Body of pancreas (tissue), 4 donors: ENCODE data around the gene CCDC106. TPM values are rescaled to one million over a fixed set of nuclear protein-coding genes. Genes with fewer than 3 reads are reported as not detected.

Experiments used
- ATAC-seq: fragments of 150-250 bp; one replicate; pipeline ENCODE4 v1.9.1; 2016
- DNase-seq, 4 donors: peaks; one replicate each; pipeline ENCODE4 v3.0.0-alpha.2; 2019
- H3K27ac ChIP-seq, 4 donors: fragments of 200-600 bp; sonication (generic); 1 replicate in 3 of 4; 2 replicates in 1 of 4; pipeline versions ENCODE4 v1.5.1 to v1.6.1; 2016 to 2019; ENCODE audit warnings: mild to moderate bottlenecking in 1 of 4, mixed read lengths in 1 of 4, moderate library complexity in 1 of 4
- H3K27me3 ChIP-seq, 2 donors: fragments of 200-600 bp; sonication (generic); one replicate each; pipeline ENCODE4 v1.6.0; 2016; ENCODE audit warnings: mild to moderate bottlenecking in 1 of 2
- H3K36me3 ChIP-seq, 2 donors: fragments of 200-600 bp; sonication (generic); replicated peaks in 1 of 2; 2 replicates each; pipeline ENCODE4 v1.5.1; 2016; ENCODE audit warnings: low read depth in 2 of 2; ENCODE audit not compliant: insufficient read depth in 1 of 2
- H3K4me1 ChIP-seq: fragments of 200-600 bp; sonication (generic); one replicate; pipeline ENCODE4 v1.6.0; 2016
- H3K4me3 ChIP-seq, 2 donors: fragments of 200-600 bp; sonication (generic); 1 replicate in 1 of 2; 2 replicates in 1 of 2; pipeline ENCODE4 v1.5.1; 2016 to 2019
- H3K9me3 ChIP-seq, 3 donors: fragments of 200-600 bp; sonication (generic); 1 replicate in 2 of 3; 2 replicates in 1 of 3; pipeline ENCODE4 v1.5.1; 2016
- POLR2A ChIP-seq, 3 donors: fragments of 450-650 bp; IDR thresholded peaks; one replicate each; pipeline ENCODE4 v1.6.1; 2016; ENCODE audit warnings: antibody characterized with exemption in 3 of 3, mild to moderate bottlenecking in 2 of 3
- WGBS, 2 donors: methylation state at CpG; one replicate each; pipeline ENCODE4 v1.1.5; 2017; 5-methylcytosine and 5-hydroxymethylcytosine counted together
- intact Hi-C: fragments of 100-400 bp; cut with DNase I; formaldehyde crosslinking; loops from one replicate; pipeline ENCODE4 v1.15.1; 2023
- total RNA-seq, 2 donors: library from RNA; depleted of rRNA; stranded (reverse); fragments of >200 nt; gene quantifications; one replicate each; pipeline ENCODE4 v1.1.0, GENCODE V29; 2016
- TF ChIP-seq, protein P1 (sequence below), 7 experiments: fragments of 450-650 bp in 4 of 7; fragments of 200-600 bp in 3 of 7; sonication (generic) in 3 of 7; IDR thresholded peaks; one replicate each; pipeline ENCODE4 v1.5.1; 2016 to 2019; ENCODE audit warnings: antibody characterized with exemption in 7 of 7

The CCDC106 gene
- total RNA-seq, 2 donors from 2014 or later: 5.9 to 15.0 TPM

DNA sequence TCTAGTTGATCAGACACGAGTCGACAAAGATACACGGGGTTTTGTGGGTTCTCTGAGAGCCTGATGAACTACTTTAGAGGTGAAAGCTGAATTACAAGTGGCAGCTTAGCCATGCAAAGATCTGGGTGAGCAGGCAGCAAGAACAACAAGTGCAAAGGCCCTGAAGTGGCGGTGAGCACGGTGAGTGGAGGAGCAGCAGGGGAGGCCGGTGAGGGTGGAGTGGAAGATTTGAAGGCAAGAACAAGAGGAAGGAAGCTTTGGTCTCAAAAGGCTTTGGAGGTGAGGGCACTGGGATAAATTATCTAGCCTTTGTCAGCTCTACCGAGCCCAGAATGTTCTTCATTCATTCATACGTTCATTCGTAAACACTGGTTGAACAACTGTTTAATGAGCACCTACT is 41.2 kb upstream of the CCDC106 start:
- peaks cover 32% of the 10 kb centered on the region for H3K4me1 ChIP-seq
- intact Hi-C loops: no loop called here

GRCh38 chr19:55609326-55609725 is 38.7 kb upstream of the CCDC106 start:
- Histone ChIP-seq H3K36me3 (no peaks in the 10 kb centered on the region), H3K27ac (no peak overlapping the region), H3K4me1 (peaks cover 31% of the 10 kb centered on the region), H3K27me3 (no peaks in the 10 kb centered on the region), H3K9me3 (no peaks in the 10 kb centered on the region), H3K4me3 (no peak overlapping the region)
- TF ChIP-seq, protein P1, sequence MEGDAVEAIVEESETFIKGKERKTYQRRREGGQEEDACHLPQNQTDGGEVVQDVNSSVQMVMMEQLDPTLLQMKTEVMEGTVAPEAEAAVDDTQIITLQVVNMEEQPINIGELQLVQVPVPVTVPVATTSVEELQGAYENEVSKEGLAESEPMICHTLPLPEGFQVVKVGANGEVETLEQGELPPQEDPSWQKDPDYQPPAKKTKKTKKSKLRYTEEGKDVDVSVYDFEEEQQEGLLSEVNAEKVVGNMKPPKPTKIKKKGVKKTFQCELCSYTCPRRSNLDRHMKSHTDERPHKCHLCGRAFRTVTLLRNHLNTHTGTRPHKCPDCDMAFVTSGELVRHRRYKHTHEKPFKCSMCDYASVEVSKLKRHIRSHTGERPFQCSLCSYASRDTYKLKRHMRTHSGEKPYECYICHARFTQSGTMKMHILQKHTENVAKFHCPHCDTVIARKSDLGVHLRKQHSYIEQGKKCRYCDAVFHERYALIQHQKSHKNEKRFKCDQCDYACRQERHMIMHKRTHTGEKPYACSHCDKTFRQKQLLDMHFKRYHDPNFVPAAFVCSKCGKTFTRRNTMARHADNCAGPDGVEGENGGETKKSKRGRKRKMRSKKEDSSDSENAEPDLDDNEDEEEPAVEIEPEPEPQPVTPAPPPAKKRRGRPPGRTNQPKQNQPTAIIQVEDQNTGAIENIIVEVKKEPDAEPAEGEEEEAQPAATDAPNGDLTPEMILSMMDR (IDR thresholded peaks at IDR 0.05): no peak
- no peak for TF ChIP-seq POLR2A (IDR thresholded peaks at IDR 0.05)
- WGBS, 2 donors: 75 to 89% methylated on average over 5 of the region's 5 CpGs
- intact Hi-C loops: no loop called here
- DNase-seq (no peak), ATAC-seq (no peak)

More for the DNA sequence above, 41.2 kb upstream of the CCDC106 start:
- TF ChIP-seq, protein P1 (IDR thresholded peaks at IDR 0.05): no peak
- no peak for TF ChIP-seq POLR2A (IDR thresholded peaks at IDR 0.05)
- WGBS, 2 donors: 52 to 68% methylated on average over 9 of the region's 9 CpGs
- Histone ChIP-seq H3K27ac (no peak overlapping the region), H3K27me3 (no peaks in the 10 kb centered on the region), H3K4me3 (no peak overlapping the region), H3K36me3 (no peaks in the 10 kb centered on the region), H3K9me3 (no peaks in the 10 kb centered on the region)
- ATAC-seq: no peak
- DNase-seq: no peak

DNA sequence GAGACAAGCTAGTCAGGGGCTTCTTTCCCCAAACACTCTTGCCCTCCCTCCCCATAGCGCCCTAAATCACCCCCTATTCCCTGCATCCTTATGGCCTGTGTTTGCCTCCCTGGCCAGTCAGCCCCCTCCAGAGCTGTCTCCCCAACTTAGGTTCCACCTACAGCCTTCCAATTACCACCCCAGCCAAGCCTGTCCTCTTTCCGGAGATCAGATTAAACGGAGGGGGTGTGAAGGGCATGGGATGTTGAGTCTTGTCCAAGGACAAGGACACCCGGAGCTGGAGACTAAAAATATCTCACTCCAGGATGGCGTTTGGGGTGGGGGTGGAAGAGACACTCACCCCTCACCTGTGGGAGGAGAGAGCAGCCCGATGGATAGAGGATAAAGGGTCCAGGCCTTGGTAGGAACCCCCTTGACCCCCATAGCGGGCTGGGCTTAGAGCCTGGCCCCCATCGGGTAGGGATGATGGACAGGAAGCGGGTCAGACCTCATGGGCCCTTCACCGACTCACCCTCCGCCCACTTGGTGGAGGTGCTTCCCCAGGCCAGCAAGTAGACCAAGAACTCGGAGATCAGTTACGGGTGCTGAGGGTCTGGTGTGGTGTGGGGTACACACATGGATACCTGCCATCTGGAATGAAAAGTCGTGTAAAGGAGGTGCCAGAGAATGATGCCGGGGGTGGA is 36.6 kb upstream of the CCDC106 start:
- peaks cover 0 to 2% of the 10 kb centered on the region in 2 donors for H3K36me3 ChIP-seq
- intact Hi-C loops: loop anchor here (5.0 to 10.0 kb wide), 2 partner anchors 94 to 487 kb away; no protein-coding TSS in a partner anchor

GRCh38 chr19:55611983-55612645 is 35.9 kb upstream of the CCDC106 start:
- DNase-seq (no peak), ATAC-seq (no peak)
- Histone ChIP-seq H3K4me1 (peaks cover 15% of the 10 kb centered on the region), H3K9me3 (no peaks in the 10 kb centered on the region), H3K4me3 (no peak overlapping the region), H3K36me3 (peaks cover 0 to 2% of the 10 kb centered on the region in 2 donors), H3K27me3 (no peaks in the 10 kb centered on the region), H3K27ac (no peak overlapping the region)
- intact Hi-C loops: loop anchor here (5.0 to 10.0 kb wide), 2 partner anchors 95 to 487 kb away; no protein-coding TSS in a partner anchor
- TF ChIP-seq POLR2A (IDR thresholded peaks at IDR 0.05): no peak
- 73 to 76% methylated on average over 3 of the region's 3 CpGs for WGBS, 2 donors

More for the DNA sequence above, 36.6 kb upstream of the CCDC106 start:
- no peak overlapping the region for H3K27ac ChIP-seq
- TF ChIP-seq POLR2A (IDR thresholded peaks at IDR 0.05): no peak
- TF ChIP-seq, protein P1 (IDR thresholded peaks at IDR 0.05): no peak
- ATAC-seq (no peak), DNase-seq (no peak)
- 63 to 65% methylated on average over 12 to 15 of the region's 15 CpGs for WGBS, 2 donors
- peaks cover 21% of the 10 kb centered on the region for H3K4me1 ChIP-seq
- H3K9me3 ChIP-seq: no peaks in the 10 kb centered on the region
- H3K4me3 ChIP-seq: no peak overlapping the region
- no peaks in the 10 kb centered on the region for H3K27me3 ChIP-seq

GRCh38 chr19:55613396-55613795 is 34.6 kb upstream of the CCDC106 start:
- no peak for TF ChIP-seq POLR2A (IDR thresholded peaks at IDR 0.05)
- TF ChIP-seq, protein P1 (IDR thresholded peaks at IDR 0.05): no peak
- no peak overlapping the region for H3K4me3 ChIP-seq
- intact Hi-C loops: loop anchor here (5.0 to 10.0 kb wide), 2 partner anchors 96 to 489 kb away; no protein-coding TSS in a partner anchor
- H3K27me3 ChIP-seq: no peaks in the 10 kb centered on the region
- WGBS, 2 donors: 92 to 93% methylated on average over 25 to 27 of the region's 27 CpGs
- no peaks in the 10 kb centered on the region for H3K9me3 ChIP-seq
- DNase-seq (no peak), ATAC-seq (no peak)
- no peak overlapping the region for H3K27ac ChIP-seq
- peaks cover 10% of the 10 kb centered on the region for H3K4me1 ChIP-seq
- peaks cover 0 to 2% of the 10 kb centered on the region in 2 donors for H3K36me3 ChIP-seq
